MM.1S (cell line): ENCODE results near the gene ERC2.

Experiments
- DNase-seq: peaks from one replicate; pipeline ENCODE4 v3.0.0-alpha.2; 2015
- H2AFZ ChIP-seq: fragments of 300-600 bp; sonication (generic); 2 replicates; pipeline ENCODE4 v1.6.0; 2016; ENCODE audit warnings: antibody characterized with exemption, low read length
- H3F3A ChIP-seq: fragments of 300-600 bp; sonication (generic); 2 replicates; pipeline ENCODE4 v1.6.1; 2016; ENCODE audit warnings: mild to moderate bottlenecking, antibody characterized with exemption, low read length, moderate library complexity, mixed read lengths; ENCODE audit not compliant: insufficient read depth
- H3K27ac ChIP-seq: fragments of 300-600 bp; sonication (generic); 2 replicates; pipeline ENCODE4 v1.5.1; 2016; ENCODE audit warnings: mild to moderate bottlenecking, low read length
- H3K27me3 ChIP-seq: fragments of 300-600 bp; sonication (generic); replicated peaks from 2 replicates; pipeline ENCODE4 v1.6.0; 2016; ENCODE audit warnings: low read length; ENCODE audit not compliant: insufficient read depth
- H3K36me3 ChIP-seq: fragments of 300-600 bp; sonication (generic); replicated peaks from 2 replicates; pipeline ENCODE4 v1.6.1; 2016; ENCODE audit warnings: mild to moderate bottlenecking, low read length, mixed read lengths; ENCODE audit not compliant: insufficient read depth
- H3K4me1 ChIP-seq: fragments of 300-600 bp; sonication (generic); 2 replicates; pipeline ENCODE4 v1.6.1; 2016; ENCODE audit warnings: low read length, mixed read lengths
- H3K4me2 ChIP-seq: fragments of 300-600 bp; sonication (generic); 2 replicates; pipeline ENCODE4 v1.6.0; 2016; ENCODE audit warnings: low read depth, low read length
- H3K4me3 ChIP-seq: fragments of 300-600 bp; sonication (generic); 2 replicates; pipeline ENCODE4 v1.5.1; 2016; ENCODE audit warnings: low read length, mixed read lengths
- H3K79me2 ChIP-seq: fragments of 300-600 bp; sonication (generic); 2 replicates; pipeline ENCODE4 v1.6.1; 2016; ENCODE audit warnings: mixed run types, low read length, mixed read lengths
- H3K9ac ChIP-seq: fragments of 300-600 bp; sonication (generic); 2 replicates; pipeline ENCODE4 v1.6.1; 2016; ENCODE audit warnings: low read length, mixed read lengths
- H3K9me2 ChIP-seq: fragments of 300-600 bp; sonication (generic); replicated peaks from 2 replicates; pipeline ENCODE4 v1.6.1; 2016; ENCODE audit warnings: mild to moderate bottlenecking, low read length, mixed read lengths; ENCODE audit not compliant: insufficient read depth
- H3K9me3 ChIP-seq: fragments of 300-600 bp; sonication (generic); replicated peaks from 2 replicates; pipeline ENCODE4 v1.6.1; 2016; ENCODE audit warnings: mild to moderate bottlenecking, low read length, mixed read lengths; ENCODE audit not compliant: insufficient read depth
- H4K20me1 ChIP-seq: fragments of 300-600 bp; sonication (generic); 2 replicates; pipeline ENCODE4 v1.6.1; 2016; ENCODE audit warnings: mild to moderate bottlenecking, low read length, moderate library complexity, mixed read lengths; ENCODE audit not compliant: insufficient read depth
- EZH2 ChIP-seq: fragments of 300-600 bp; sonication (generic); optimal IDR thresholded peaks from 2 replicates; pipeline ENCODE3; 2017; ENCODE audit warnings: low read depth, mild to moderate bottlenecking, antibody characterized with exemption, low read length, mixed read lengths
- EZH2phosphoT487 ChIP-seq: fragments of 300-600 bp; sonication (generic); IDR thresholded peaks from 2 replicates; pipeline ENCODE4 v1.6.1; 2018; ENCODE audit warnings: antibody characterized with exemption, low read length
- TF ChIP-seq, protein P1 (sequence below): fragments of 300-600 bp; sonication (generic); IDR thresholded peaks from 2 replicates; pipeline ENCODE4 v1.5.1; 2016; ENCODE audit warnings: antibody characterized with exemption, low read length, mixed read lengths

The ERC2 gene

DNA sequence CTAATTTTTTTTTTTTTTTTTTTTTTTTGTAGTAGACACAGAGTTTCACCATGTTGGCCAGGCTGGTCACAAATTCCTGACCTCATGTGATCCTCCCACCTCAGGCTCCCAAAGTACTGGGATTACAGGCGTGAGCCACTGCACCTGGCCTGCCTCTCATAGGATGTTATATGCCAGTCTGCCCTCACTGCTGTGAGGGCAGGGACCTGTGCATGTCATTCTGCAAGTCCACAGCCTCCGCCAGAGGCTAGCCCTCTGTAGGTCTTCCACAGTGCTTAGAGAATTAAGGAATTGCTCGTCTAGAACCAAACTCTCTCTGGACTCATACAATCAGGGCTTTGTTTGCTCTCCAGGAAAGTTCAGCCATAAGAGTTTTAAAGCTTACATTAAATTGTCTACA lies 817.3 kb downstream of the ERC2 start:
- peaks cover 30% of the 10 kb centered on the region for H3K4me1 ChIP-seq
- TF ChIP-seq, protein P1, sequence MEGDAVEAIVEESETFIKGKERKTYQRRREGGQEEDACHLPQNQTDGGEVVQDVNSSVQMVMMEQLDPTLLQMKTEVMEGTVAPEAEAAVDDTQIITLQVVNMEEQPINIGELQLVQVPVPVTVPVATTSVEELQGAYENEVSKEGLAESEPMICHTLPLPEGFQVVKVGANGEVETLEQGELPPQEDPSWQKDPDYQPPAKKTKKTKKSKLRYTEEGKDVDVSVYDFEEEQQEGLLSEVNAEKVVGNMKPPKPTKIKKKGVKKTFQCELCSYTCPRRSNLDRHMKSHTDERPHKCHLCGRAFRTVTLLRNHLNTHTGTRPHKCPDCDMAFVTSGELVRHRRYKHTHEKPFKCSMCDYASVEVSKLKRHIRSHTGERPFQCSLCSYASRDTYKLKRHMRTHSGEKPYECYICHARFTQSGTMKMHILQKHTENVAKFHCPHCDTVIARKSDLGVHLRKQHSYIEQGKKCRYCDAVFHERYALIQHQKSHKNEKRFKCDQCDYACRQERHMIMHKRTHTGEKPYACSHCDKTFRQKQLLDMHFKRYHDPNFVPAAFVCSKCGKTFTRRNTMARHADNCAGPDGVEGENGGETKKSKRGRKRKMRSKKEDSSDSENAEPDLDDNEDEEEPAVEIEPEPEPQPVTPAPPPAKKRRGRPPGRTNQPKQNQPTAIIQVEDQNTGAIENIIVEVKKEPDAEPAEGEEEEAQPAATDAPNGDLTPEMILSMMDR, result no peak
- TF ChIP-seq EZH2phosphoT487 (no peak), EZH2 (no peak)
- peaks cover 12% of the 10 kb centered on the region for H3F3A ChIP-seq
- H3K9me3 ChIP-seq, result no peaks in the 10 kb centered on the region
- H3K4me3 ChIP-seq, result no peak overlapping the region
- no peaks in the 10 kb centered on the region for H3K9me2 ChIP-seq
- no peak overlapping the region for H3K4me2 ChIP-seq
- no peak overlapping the region for H2AFZ ChIP-seq
- no peaks in the 10 kb centered on the region for H3K36me3 ChIP-seq
- no peak overlapping the region for H3K27ac ChIP-seq
- no peaks in the 10 kb centered on the region for H3K79me2 ChIP-seq
- H3K27me3 ChIP-seq, result no peaks in the 10 kb centered on the region
- H3K9ac ChIP-seq, result no peak overlapping the region
- no peaks in the 10 kb centered on the region for H4K20me1 ChIP-seq
- no peak for DNase-seq

GRCh38 chr3:55650011-55650410 lies 818.3 kb downstream of the ERC2 start:
- peaks cover 23% of the 10 kb centered on the region for H3K4me1 ChIP-seq
- H3K79me2 ChIP-seq, result no peaks in the 10 kb centered on the region
- no peaks in the 10 kb centered on the region for H3K9me2 ChIP-seq
- no peak overlapping the region for H2AFZ ChIP-seq
- H3K9me3 ChIP-seq, result no peaks in the 10 kb centered on the region
- no peaks in the 10 kb centered on the region for H3K36me3 ChIP-seq
- H3K27me3 ChIP-seq, result no peaks in the 10 kb centered on the region
- no peak overlapping the region for H3K4me2 ChIP-seq
- no peak for DNase-seq
- TF ChIP-seq, protein P1, result no peak
- no peak for TF ChIP-seq EZH2phosphoT487
- H3K4me3 ChIP-seq, result no peak overlapping the region
- H3F3A ChIP-seq, result peaks cover 12% of the 10 kb centered on the region
- H3K9ac ChIP-seq, result no peak overlapping the region
- H3K27ac ChIP-seq, result no peak overlapping the region
- no peaks in the 10 kb centered on the region for H4K20me1 ChIP-seq

DNA sequence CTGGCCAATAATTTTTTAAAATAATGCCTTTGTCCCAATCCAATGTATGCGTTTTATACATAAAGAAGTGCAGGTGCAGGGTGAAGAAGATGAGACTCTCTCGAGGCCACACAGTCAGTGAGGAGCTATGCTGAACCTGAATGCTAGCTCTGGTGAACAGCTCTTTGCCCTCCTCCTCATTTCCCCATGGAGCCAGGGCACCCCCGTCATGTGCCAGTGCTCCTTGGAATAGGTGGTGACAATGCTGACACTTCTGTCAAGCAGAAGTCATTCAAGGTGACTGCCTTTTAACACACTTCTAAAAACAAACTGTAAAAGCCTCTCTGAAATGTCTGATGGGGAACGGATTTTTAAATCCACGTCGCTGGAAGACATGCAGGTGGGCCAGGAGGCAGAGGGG lies 818.7 kb downstream of the ERC2 start:
- Histone ChIP-seq H3K79me2 (no peaks in the 10 kb centered on the region), H3K27me3 (no peaks in the 10 kb centered on the region), H3F3A (peaks cover 11% of the 10 kb centered on the region), H4K20me1 (no peaks in the 10 kb centered on the region), H3K36me3 (no peaks in the 10 kb centered on the region), H3K9me2 (no peaks in the 10 kb centered on the region), H3K4me1 (peaks cover 19% of the 10 kb centered on the region), H3K27ac (no peak overlapping the region), H3K9ac (no peak overlapping the region), H3K4me3 (no peak overlapping the region), H3K9me3 (no peaks in the 10 kb centered on the region), H3K4me2 (no peak overlapping the region), H2AFZ (no peak overlapping the region)
- DNase-seq, result no peak
- no peak for TF ChIP-seq EZH2
- TF ChIP-seq EZH2phosphoT487, result no peak
- TF ChIP-seq, protein P1, result no peak
